PC-9 (cell line): Measurements from ENCODE around the gene STAP1.

Experiments used
- EZH2 ChIP-seq: fragments of 200-600 bp; sonication (generic); IDR thresholded peaks from 2 replicates; pipeline ENCODE4 v1.8.0; 2017; ENCODE audit warnings: antibody characterized with exemption, low read depth
- TF ChIP-seq, protein P1 (sequence below): fragments of 200-600 bp; sonication (generic); conservative IDR thresholded peaks from 2 replicates; pipeline ENCODE4 v1.6.1; 2017; ENCODE audit warnings: mixed run types, antibody characterized with exemption, mild to moderate bottlenecking, moderate library complexity

GRCh38 chr4:67624939-67625338 is 66.4 kb downstream of the STAP1 start:
- TF ChIP-seq, protein P1, sequence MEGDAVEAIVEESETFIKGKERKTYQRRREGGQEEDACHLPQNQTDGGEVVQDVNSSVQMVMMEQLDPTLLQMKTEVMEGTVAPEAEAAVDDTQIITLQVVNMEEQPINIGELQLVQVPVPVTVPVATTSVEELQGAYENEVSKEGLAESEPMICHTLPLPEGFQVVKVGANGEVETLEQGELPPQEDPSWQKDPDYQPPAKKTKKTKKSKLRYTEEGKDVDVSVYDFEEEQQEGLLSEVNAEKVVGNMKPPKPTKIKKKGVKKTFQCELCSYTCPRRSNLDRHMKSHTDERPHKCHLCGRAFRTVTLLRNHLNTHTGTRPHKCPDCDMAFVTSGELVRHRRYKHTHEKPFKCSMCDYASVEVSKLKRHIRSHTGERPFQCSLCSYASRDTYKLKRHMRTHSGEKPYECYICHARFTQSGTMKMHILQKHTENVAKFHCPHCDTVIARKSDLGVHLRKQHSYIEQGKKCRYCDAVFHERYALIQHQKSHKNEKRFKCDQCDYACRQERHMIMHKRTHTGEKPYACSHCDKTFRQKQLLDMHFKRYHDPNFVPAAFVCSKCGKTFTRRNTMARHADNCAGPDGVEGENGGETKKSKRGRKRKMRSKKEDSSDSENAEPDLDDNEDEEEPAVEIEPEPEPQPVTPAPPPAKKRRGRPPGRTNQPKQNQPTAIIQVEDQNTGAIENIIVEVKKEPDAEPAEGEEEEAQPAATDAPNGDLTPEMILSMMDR, result no peak
- TF ChIP-seq EZH2, result no peak
